ENCODE data around the gene TNNT3. TPM values are rescaled to one million over a fixed set of nuclear protein-coding genes. Genes with fewer than 3 reads are reported as not detected.

TNNT3 gene
- total and polyA plus RNA-seq, 11 donors: 17.1 to 84.5 (median 46.4) TPM

- peak overlapping the region in 10 of 12 donors; percentile 21 to 88 (median 64) for H3K27ac ChIP-seq
- H3K4me3 ChIP-seq: no peak overlapping the region
- peak in 3 of 5 donors; percentile 13 to 48 (median 29) for DNase-seq
- no peaks in the 10 kb centered on the region for H3K9me3 ChIP-seq
- WGBS, 4 donors: 64 to 73% (median 69%) methylated on average over 13 of the region's 13 CpGs
- no peaks in the 10 kb centered on the region for H3K27me3 ChIP-seq
- no peak for TF ChIP-seq POLR2A (IDR thresholded peaks at IDR 0.05)
- TF ChIP-seq CTCF (IDR thresholded peaks at IDR 0.05): no peak
- intact Hi-C loops (cut with DNase I): loop anchor here in 3 of 10 donors (1.0 to 10.0 kb wide), 4 partner anchors 18 to 218 kb away; partner anchors contain the start of gene KRTAP5-6 (in 1 of the 3)
- no peaks in the 10 kb centered on the region for H3K36me3 ChIP-seq
- H3K4me1 ChIP-seq: peaks cover 1 to 48% (median 26%) of the 10 kb centered on the region in 12 donors
- ATAC-seq: no peak
Measured at GRCh38 chr11:1912289-1912878, 7.1 kb upstream of the TNNT3 start.

GRCh38 chr11:1913271-1914060, 6.0 kb upstream of the TNNT3 start:
- peaks cover 3 to 49% (median 28%) of the 10 kb centered on the region in 12 donors for H3K4me1 ChIP-seq
- TF ChIP-seq CTCF (IDR thresholded peaks at IDR 0.05): no peak
- no peak for TF ChIP-seq POLR2A (IDR thresholded peaks at IDR 0.05)
- DNase-seq (peak in 1 of 5 donors; percentile 28), ATAC-seq (no peak)
- no peaks in the 10 kb centered on the region for H3K36me3 ChIP-seq
- H3K9me3 ChIP-seq: no peaks in the 10 kb centered on the region
- 89 to 95% (median 90%) methylated on average over 28 to 31 of the region's 31 CpGs for WGBS, 4 donors
- H3K4me3 ChIP-seq: no peak overlapping the region
- H3K27ac ChIP-seq: peak overlapping the region in 3 of 12 donors; percentile 42 to 88 (median 69)
- intact Hi-C loops (cut with DNase I): loop anchor here in 6 of 10 donors (1.0 to 10.0 kb wide), 6 partner anchors 17 to 219 kb away; partner anchors contain the start of gene KRTAP5-6 (in 1 of the 6)
- no peaks in the 10 kb centered on the region for H3K27me3 ChIP-seq

- ATAC-seq (no peak), DNase-seq (no peak)
- TF ChIP-seq POLR2A (IDR thresholded peaks at IDR 0.05) (no peak), CTCF (IDR thresholded peaks at IDR 0.05) (no peak)
- H3K36me3 ChIP-seq: no peaks in the 10 kb centered on the region
- intact Hi-C loops (cut with DNase I): loop anchor here (1.0 to 10.0 kb wide), 7 partner anchors 19 to 221 kb away; partner anchors contain the start of genes KRTAP5-6 (in 1 of the 10) and TNNI2 (in 1 of the 10)
- no peaks in the 10 kb centered on the region for H3K27me3 ChIP-seq
- peaks cover 8 to 58% (median 31%) of the 10 kb centered on the region in 12 donors for H3K4me1 ChIP-seq
- WGBS, 4 donors: 91 to 100% (median 96%) methylated on average over 2 of the region's 2 CpGs
- peak overlapping the region in 2 of 12 donors; percentile 76 to 85 for H3K27ac ChIP-seq
- no peak overlapping the region for H3K4me3 ChIP-seq
- no peaks in the 10 kb centered on the region for H3K9me3 ChIP-seq
Measured at GRCh38 chr11:1915795-1916131, 3.7 kb upstream of the TNNT3 start.

Measured in heart left ventricle (tissue), 16 donors.